ENCODE results near the gene ARFGEF2. TPM values are rescaled to one million over a fixed set of nuclear protein-coding genes. Genes with fewer than 3 reads are reported as not detected.

Gene ARFGEF2
- total and polyA plus RNA-seq, 8 donors, result 6.9 to 26.2 (median 23.0) TPM

DNA sequence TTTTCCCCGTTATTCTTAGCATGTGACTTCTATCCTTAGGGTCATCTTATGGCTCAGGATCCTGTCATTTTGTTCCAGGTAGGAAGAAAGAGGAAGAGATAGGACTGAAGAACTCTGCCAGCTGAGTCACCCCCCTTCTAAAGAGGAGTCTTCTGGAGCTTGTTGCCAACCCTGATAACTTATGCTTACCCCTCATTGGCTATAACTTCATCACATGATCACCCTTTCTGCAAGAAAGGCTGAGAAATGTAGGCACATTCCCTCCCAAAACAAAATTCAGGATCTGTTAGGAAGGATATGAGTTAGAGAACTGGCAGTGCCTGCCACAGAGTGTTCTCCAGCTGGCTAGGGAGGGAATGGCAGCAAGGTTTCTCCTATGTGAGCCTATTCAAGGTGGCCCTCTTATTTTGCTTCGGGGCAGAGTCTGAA, 35.6 kb downstream of the ARFGEF2 start:
- ATAC-seq, result no peak
- no peak for FAIRE-seq
- Histone ChIP-seq H3K36me3 (peaks cover 0 to 61% (median 21%) of the 10 kb centered on the region in 3 donors), H3K27ac (no peak overlapping the region), H3K4me3 (no peak overlapping the region), H3K4me1 (no peaks in the 10 kb centered on the region), H3K27me3 (no peaks in the 10 kb centered on the region), H3K9me3 (no peaks in the 10 kb centered on the region)
- intact Hi-C loops (cut with DNase I), result no loop called here
- TF ChIP-seq, protein P1, sequence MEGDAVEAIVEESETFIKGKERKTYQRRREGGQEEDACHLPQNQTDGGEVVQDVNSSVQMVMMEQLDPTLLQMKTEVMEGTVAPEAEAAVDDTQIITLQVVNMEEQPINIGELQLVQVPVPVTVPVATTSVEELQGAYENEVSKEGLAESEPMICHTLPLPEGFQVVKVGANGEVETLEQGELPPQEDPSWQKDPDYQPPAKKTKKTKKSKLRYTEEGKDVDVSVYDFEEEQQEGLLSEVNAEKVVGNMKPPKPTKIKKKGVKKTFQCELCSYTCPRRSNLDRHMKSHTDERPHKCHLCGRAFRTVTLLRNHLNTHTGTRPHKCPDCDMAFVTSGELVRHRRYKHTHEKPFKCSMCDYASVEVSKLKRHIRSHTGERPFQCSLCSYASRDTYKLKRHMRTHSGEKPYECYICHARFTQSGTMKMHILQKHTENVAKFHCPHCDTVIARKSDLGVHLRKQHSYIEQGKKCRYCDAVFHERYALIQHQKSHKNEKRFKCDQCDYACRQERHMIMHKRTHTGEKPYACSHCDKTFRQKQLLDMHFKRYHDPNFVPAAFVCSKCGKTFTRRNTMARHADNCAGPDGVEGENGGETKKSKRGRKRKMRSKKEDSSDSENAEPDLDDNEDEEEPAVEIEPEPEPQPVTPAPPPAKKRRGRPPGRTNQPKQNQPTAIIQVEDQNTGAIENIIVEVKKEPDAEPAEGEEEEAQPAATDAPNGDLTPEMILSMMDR (IDR thresholded peaks at IDR 0.05), result no peak
- WGBS, 2 donors, result 25 to 38% methylated on average over 2 of the region's 2 CpGs
- no peak for DNase-seq

DNA sequence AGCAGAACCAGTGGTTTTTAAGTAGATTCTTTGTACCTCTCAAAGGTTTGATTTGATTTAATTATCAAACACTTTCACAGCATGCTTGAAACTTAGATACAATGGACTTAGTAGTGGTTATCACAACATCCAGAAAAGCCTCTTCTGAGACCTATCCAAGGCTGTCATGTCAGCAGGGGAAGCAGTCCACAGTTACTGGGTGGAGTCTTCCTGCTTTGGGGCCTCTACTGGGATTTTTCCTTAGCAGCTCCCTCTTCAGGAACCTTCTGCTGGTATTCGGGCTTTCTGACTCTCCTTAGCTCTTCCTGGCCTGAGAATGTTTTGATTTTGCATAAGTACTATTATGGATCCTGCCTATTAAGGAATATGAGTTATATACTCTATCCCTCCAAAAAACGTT, 36.0 kb downstream of the ARFGEF2 start:
- DNase-seq (no peak), FAIRE-seq (no peak), ATAC-seq (no peak)
- intact Hi-C loops (cut with DNase I), result no loop called here
- H3K36me3 ChIP-seq, result peaks cover 0 to 56% (median 21%) of the 10 kb centered on the region in 3 donors
- H3K4me3 ChIP-seq, result no peak overlapping the region
- no peaks in the 10 kb centered on the region for H3K27me3 ChIP-seq
- no peaks in the 10 kb centered on the region for H3K9me3 ChIP-seq
- TF ChIP-seq, protein P1 (IDR thresholded peaks at IDR 0.05), result no peak
- H3K4me1 ChIP-seq, result no peaks in the 10 kb centered on the region
- WGBS, 2 donors, result 61 to 88% methylated on average over 2 of the region's 2 CpGs
- H3K27ac ChIP-seq, result no peak overlapping the region

DNA sequence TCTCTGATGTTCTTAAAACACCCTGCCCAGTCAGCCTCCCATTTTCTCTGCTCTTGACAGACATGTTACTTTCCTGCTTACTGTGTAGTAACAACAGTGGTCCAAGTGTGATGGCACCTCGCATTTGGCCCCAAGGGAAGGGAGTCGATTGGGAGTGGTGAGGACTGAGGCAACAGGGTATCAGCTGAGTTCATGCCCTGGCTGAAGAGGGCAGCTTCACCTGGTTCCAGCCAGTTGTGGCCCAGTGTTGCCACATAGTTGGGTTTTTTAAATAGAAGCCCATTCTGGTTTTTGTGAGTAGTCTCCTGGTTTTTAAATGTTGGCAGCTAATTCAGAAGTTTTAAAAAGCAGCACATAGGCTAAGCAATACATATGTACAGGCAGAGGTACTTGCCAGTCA, 37.2 kb downstream of the ARFGEF2 start:
- no peak for ATAC-seq
- H3K36me3 ChIP-seq, result peaks cover 0 to 46% (median 15%) of the 10 kb centered on the region in 3 donors
- H3K4me1 ChIP-seq, result no peaks in the 10 kb centered on the region
- DNase-seq, result no peak
- intact Hi-C loops (cut with DNase I), result no loop called here
- TF ChIP-seq, protein P1 (IDR thresholded peaks at IDR 0.05), result no peak
- no peak overlapping the region for H3K4me3 ChIP-seq
- FAIRE-seq, result no peak
- 84 to 93% methylated on average over 2 of the region's 2 CpGs for WGBS, 2 donors
- no peaks in the 10 kb centered on the region for H3K27me3 ChIP-seq
- no peaks in the 10 kb centered on the region for H3K9me3 ChIP-seq
- no peak overlapping the region for H3K27ac ChIP-seq

DNA sequence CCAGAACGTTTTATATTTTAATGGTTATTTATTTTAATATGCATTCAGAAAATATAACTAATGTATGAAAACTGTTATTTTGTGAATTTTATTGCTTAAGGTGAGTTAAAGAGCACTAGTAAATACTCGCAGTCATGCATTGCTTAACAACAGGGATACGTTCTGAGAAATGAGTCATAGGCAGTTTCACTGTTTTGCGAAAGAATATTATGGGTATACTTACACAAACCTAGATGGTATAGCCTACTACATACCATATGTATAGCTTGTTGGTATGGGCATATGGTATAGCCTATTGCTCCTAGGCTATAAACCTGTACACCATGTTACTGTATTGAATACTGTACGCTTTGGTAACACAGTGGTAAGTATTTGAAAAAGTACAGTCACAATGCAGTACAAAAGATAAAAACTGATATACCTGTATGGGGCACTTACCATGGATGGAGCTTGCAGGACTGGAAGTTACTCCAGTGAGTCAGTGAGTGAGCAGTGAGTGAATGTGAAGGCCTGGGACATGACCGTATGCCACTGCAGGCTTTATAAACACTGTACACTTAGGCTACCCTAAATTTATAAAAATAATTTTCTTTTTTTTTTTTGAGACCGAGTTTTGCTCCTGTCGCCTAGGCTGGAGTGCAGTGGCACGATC, 38.5 kb downstream of the ARFGEF2 start:
- no peak for FAIRE-seq
- H3K36me3 ChIP-seq, result peaks cover 0 to 36% (median 12%) of the 10 kb centered on the region in 3 donors
- no peak overlapping the region for H3K27ac ChIP-seq
- no peaks in the 10 kb centered on the region for H3K27me3 ChIP-seq
- H3K4me3 ChIP-seq, result no peak overlapping the region
- no peaks in the 10 kb centered on the region for H3K4me1 ChIP-seq
- no peaks in the 10 kb centered on the region for H3K9me3 ChIP-seq
- 89 to 92% methylated on average over 9 of the region's 9 CpGs for WGBS, 2 donors
- no peak for DNase-seq
- TF ChIP-seq, protein P1 (IDR thresholded peaks at IDR 0.05), result no peak
- intact Hi-C loops (cut with DNase I), result no loop called here
- no peak for ATAC-seq

DNA sequence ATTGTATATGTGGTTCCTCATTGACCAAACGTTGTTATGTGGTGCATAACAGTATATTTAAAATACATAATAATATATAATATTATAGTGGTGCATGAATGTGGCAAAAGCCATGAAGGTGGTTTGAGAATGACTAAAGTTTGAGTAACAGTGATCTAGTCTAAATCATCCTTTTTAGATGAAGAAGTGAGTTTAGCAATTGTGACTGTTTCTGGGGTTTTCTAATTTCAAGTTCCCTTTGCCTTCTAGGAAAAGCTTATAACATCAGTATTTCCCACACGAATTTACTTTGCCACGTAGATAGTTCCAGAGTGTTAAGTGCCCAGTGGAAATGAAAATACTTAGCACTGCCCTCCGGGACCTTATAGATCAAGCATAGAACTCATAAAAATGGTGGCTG, 40.9 kb downstream of the ARFGEF2 start:
- DNase-seq, result no peak
- no peak overlapping the region for H3K4me3 ChIP-seq
- no peak for FAIRE-seq
- no peaks in the 10 kb centered on the region for H3K4me1 ChIP-seq
- no peaks in the 10 kb centered on the region for H3K9me3 ChIP-seq
- peaks cover 0 to 30% (median 4%) of the 10 kb centered on the region in 3 donors for H3K36me3 ChIP-seq
- TF ChIP-seq, protein P1 (IDR thresholded peaks at IDR 0.05), result no peak
- intact Hi-C loops (cut with DNase I), result no loop called here
- ATAC-seq, result no peak
- no peak overlapping the region for H3K27ac ChIP-seq
- WGBS, 2 donors, result 88 to 91% methylated on average over 4 of the region's 4 CpGs
- no peaks in the 10 kb centered on the region for H3K27me3 ChIP-seq
